ENCODE measurements around the gene FGD3.

The FGD3 gene

GRCh38 chr9:93058355-93059010 lies 111.2 kb downstream of the FGD3 start, which contains the start of gene SUSD3:
Gene SUSD3 (plus strand): TSS chr9:93058701. CDS start chr9:93058743, 42 bp downstream.
- H3K27ac ChIP-seq (ENCODE audit: low read depth, low read length): peak within 1 kb of the TSS; percentile 93
- H3K4me3 ChIP-seq (ENCODE audit: low read length): peak within 1 kb of the TSS; percentile 87
- H3K4me1 ChIP-seq (ENCODE audit: control insufficient read depth, low read length): peaks cover 66% of the 10 kb centered on the region
- no peaks in the 10 kb centered on the region for H4K20me1 ChIP-seq (ENCODE audit: control insufficient read depth, insufficient read depth, low read depth, low read length)
- no peaks in the 10 kb centered on the region for H3K9me2 ChIP-seq (replicated peaks; ENCODE audit: control insufficient read depth, low read length)
- peaks cover 28% of the 10 kb centered on the region for H3K36me3 ChIP-seq (ENCODE audit: control insufficient read depth, low read length)
- peaks cover 48% of the 10 kb centered on the region for H3F3A ChIP-seq (ENCODE audit: control insufficient read depth, insufficient read depth)
- H3K9me3 ChIP-seq (ENCODE audit: control insufficient read depth, insufficient read depth, low read length): no peaks in the 10 kb centered on the region
- TF ChIP-seq EZH2phosphoT487 (IDR thresholded peaks at IDR 0.05; ENCODE audit: borderline replicate concordance, low read length) (no peak), CTCF (IDR thresholded peaks at IDR 0.05; ENCODE audit: low read depth, low read length, poor library complexity, severe bottlenecking) (no peak)
- H3K27me3 ChIP-seq (ENCODE audit: control insufficient read depth, low read length): no peaks in the 10 kb centered on the region
- peaks cover 39% of the 10 kb centered on the region for H3K79me2 ChIP-seq (ENCODE audit: control insufficient read depth, low read length)
- H3K4me2 ChIP-seq (ENCODE audit: low read length): peak within 1 kb of the TSS; percentile 94

GRCh38 chr9:93059011-93059714 lies 111.8 kb downstream of the FGD3 start:
- Histone ChIP-seq H3K4me3 (ENCODE audit: low read length) (peak overlapping the region; percentile 87), H3K4me1 (ENCODE audit: control insufficient read depth, low read length) (peaks cover 73% of the 10 kb centered on the region), H3F3A (ENCODE audit: control insufficient read depth, insufficient read depth) (peaks cover 53% of the 10 kb centered on the region), H3K9me2 (replicated peaks; ENCODE audit: control insufficient read depth, low read length) (no peaks in the 10 kb centered on the region), H3K9me3 (ENCODE audit: control insufficient read depth, insufficient read depth, low read length) (no peaks in the 10 kb centered on the region), H3K36me3 (ENCODE audit: control insufficient read depth, low read length) (peaks cover 34% of the 10 kb centered on the region), H3K4me2 (ENCODE audit: low read length) (peak overlapping the region; percentile 94), H3K27me3 (ENCODE audit: control insufficient read depth, low read length) (no peaks in the 10 kb centered on the region), H3K79me2 (ENCODE audit: control insufficient read depth, low read length) (peaks cover 43% of the 10 kb centered on the region), H4K20me1 (ENCODE audit: control insufficient read depth, insufficient read depth, low read depth, low read length) (no peaks in the 10 kb centered on the region), H3K27ac (ENCODE audit: low read depth, low read length) (peak overlapping the region; percentile 93)
- TF ChIP-seq CTCF (IDR thresholded peaks at IDR 0.05; ENCODE audit: low read depth, low read length, poor library complexity, severe bottlenecking): no peak

GRCh38 chr9:93059715-93060578 lies 112.6 kb downstream of the FGD3 start:
- H3K27me3 ChIP-seq (ENCODE audit: control insufficient read depth, low read length): no peaks in the 10 kb centered on the region
- peak overlapping the region; percentile 94 for H3K4me2 ChIP-seq (ENCODE audit: low read length)
- H3K79me2 ChIP-seq (ENCODE audit: control insufficient read depth, low read length): peaks cover 48% of the 10 kb centered on the region
- peaks cover 54% of the 10 kb centered on the region for H3F3A ChIP-seq (ENCODE audit: control insufficient read depth, insufficient read depth)
- peak overlapping the region; percentile 87 for H3K4me3 ChIP-seq (ENCODE audit: low read length)
- peaks cover 39% of the 10 kb centered on the region for H3K36me3 ChIP-seq (ENCODE audit: control insufficient read depth, low read length)
- no peaks in the 10 kb centered on the region for H4K20me1 ChIP-seq (ENCODE audit: control insufficient read depth, insufficient read depth, low read depth, low read length)
- no peak for TF ChIP-seq CTCF (IDR thresholded peaks at IDR 0.05; ENCODE audit: low read depth, low read length, poor library complexity, severe bottlenecking)
- no peaks in the 10 kb centered on the region for H3K9me3 ChIP-seq (ENCODE audit: control insufficient read depth, insufficient read depth, low read length)
- H3K9me2 ChIP-seq (replicated peaks; ENCODE audit: control insufficient read depth, low read length): no peaks in the 10 kb centered on the region
- peak overlapping the region; percentile 93 for H3K27ac ChIP-seq (ENCODE audit: low read depth, low read length)
- peaks cover 81% of the 10 kb centered on the region for H3K4me1 ChIP-seq (ENCODE audit: control insufficient read depth, low read length)
